Erythroblast (primary cell): ENCODE data around the gene ANAPC15.

Experiments
- GATA1 ChIP-seq: IDR thresholded peaks from 2 replicates; pipeline ENCODE4 v1.6.1; 2011; ENCODE audit warnings: low read depth, mild to moderate bottlenecking, control low read depth, low read length, moderate library complexity
- POLR2A ChIP-seq: IDR thresholded peaks from 2 replicates; pipeline ENCODE4 v1.6.1; 2011; ENCODE audit warnings: mild to moderate bottlenecking, low read length

DNA sequence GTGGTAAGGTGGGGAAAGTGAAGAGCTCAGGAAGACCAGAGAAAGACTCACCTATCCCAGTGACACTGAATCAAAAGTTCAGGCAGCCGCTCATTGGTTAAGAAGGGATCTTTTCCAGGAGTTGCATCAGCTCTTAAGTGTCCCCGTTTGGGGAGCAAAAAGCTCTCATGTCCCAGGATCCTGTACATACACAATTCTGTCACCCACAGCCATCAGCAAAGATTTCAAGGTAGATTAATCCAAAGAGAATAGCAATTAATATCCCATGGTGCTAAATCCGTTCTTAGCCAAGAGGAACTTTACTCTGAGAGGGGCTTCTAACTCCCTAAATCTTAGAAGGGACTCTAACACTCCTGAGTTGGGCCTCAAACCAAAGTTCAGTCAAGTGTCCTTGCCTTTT, 42.3 kb upstream of the ANAPC15 start:
- TF ChIP-seq POLR2A: no peak
- TF ChIP-seq GATA1: no peak
